ENCODE data around the gene ADAM22. TPM values are rescaled to one million over a fixed set of nuclear protein-coding genes. Genes with fewer than 3 reads are reported as not detected.

The ADAM22 gene
- total and polyA plus RNA-seq, 2 experiments from 2014 or later = 2.7 to 18.7 TPM

- TF ChIP-seq REST (IDR thresholded peaks at IDR 0.05; ENCODE audit: unreplicated experiment) = no peak
- no peak for TF ChIP-seq NANOG (IDR thresholded peaks at IDR 0.05; ENCODE audit: borderline replicate concordance)
- TF ChIP-seq ZNF331 (CRISPR knock-in tag; IDR thresholded peaks at IDR 0.05; ENCODE audit: low read depth) = no peak
- no peak for TF ChIP-seq ZNF114 (CRISPR knock-in tag; IDR thresholded peaks at IDR 0.05)
- TF ChIP-seq, protein P1, sequence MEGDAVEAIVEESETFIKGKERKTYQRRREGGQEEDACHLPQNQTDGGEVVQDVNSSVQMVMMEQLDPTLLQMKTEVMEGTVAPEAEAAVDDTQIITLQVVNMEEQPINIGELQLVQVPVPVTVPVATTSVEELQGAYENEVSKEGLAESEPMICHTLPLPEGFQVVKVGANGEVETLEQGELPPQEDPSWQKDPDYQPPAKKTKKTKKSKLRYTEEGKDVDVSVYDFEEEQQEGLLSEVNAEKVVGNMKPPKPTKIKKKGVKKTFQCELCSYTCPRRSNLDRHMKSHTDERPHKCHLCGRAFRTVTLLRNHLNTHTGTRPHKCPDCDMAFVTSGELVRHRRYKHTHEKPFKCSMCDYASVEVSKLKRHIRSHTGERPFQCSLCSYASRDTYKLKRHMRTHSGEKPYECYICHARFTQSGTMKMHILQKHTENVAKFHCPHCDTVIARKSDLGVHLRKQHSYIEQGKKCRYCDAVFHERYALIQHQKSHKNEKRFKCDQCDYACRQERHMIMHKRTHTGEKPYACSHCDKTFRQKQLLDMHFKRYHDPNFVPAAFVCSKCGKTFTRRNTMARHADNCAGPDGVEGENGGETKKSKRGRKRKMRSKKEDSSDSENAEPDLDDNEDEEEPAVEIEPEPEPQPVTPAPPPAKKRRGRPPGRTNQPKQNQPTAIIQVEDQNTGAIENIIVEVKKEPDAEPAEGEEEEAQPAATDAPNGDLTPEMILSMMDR (conservative IDR thresholded peaks at IDR 0.05; ENCODE audit: low read depth in 2 of 2) = no peak
- no peak for TF ChIP-seq EZH2phosphoT487 (IDR thresholded peaks at IDR 0.05; ENCODE audit: unreplicated experiment)
- no peak for TF ChIP-seq CREB1 (CRISPR knock-in tag; IDR thresholded peaks at IDR 0.05; ENCODE audit: low read depth)
Observed at GRCh38 chr7:88226201-88226600, 292.1 kb downstream of the ADAM22 start (continued).

DNA sequence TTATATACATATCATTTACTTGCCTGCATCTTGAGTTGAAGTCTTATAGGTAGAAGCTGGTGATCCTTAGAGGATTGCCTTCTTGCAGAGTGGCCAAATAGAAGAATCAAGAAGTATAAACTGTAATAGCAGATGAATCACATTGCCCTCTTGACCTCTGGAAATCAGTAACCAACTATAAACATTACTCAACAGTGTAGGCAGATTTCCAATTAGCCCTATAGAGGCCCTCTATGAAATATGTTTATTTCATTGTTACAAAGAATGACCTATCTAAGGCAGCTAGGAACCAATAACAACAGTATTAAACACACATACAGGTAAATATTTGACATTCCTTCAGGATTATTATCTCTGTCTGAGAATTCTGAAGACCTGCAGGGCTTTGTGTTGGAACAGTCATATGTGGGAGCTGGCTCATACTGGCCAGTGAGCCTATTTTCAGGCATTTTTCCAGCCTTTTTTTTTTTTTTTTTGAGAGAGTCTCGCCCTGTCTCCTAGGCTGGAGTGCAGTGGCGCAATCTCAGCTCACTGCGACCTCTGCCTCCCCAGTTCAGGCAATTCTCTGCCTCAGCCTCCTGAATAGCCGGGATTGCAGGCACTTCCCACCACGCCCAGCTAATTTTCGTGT is 292.9 kb downstream of the ADAM22 start:
- no peaks in the 10 kb centered on the region for H3K79me2 ChIP-seq (replicated peaks; ENCODE audit: insufficient read depth)
- no peak overlapping the region for H3K4me3 ChIP-seq
- ATAC-seq = no peak
- no peak overlapping the region for H2AFZ ChIP-seq
- H3K9me2 ChIP-seq (ENCODE audit: insufficient read depth) = no peaks in the 10 kb centered on the region
- H4K20me1 ChIP-seq (replicated peaks; ENCODE audit: insufficient read depth) = no peaks in the 10 kb centered on the region
- no peaks in the 10 kb centered on the region for H3K36me3 Mint-ChIP-seq (ENCODE audit: low read depth)
- no peaks in the 10 kb centered on the region for H3K4me1 Mint-ChIP-seq
- H3K4me2 ChIP-seq = no peak overlapping the region
- H3K4me1 ChIP-seq (ENCODE audit: insufficient read depth) = no peaks in the 10 kb centered on the region
- no peak overlapping the region for H3K27ac Mint-ChIP-seq
- no peak overlapping the region for H3K27ac ChIP-seq (ENCODE audit: low read depth)
- H3K4me3 Mint-ChIP-seq = no peak overlapping the region
- H3K36me3 ChIP-seq (ENCODE audit: insufficient read depth) = no peaks in the 10 kb centered on the region
- H3F3A ChIP-seq (replicated peaks; ENCODE audit: low read depth) = no peaks in the 10 kb centered on the region
- H3K27me3 Mint-ChIP-seq (ENCODE audit: insufficient read depth, low read depth, poor library complexity) = no peaks in the 10 kb centered on the region
- H3K27me3 ChIP-seq (ENCODE audit: insufficient read depth) = no peaks in the 10 kb centered on the region
- DNase-seq (ENCODE audit: low spot score) = no peak
- no peaks in the 10 kb centered on the region for H3K9me3 Mint-ChIP-seq
- no peak for TF ChIP-seq STAT1 (IDR thresholded peaks at IDR 0.05; ENCODE audit: unreplicated experiment)
- TF ChIP-seq, protein P2, sequence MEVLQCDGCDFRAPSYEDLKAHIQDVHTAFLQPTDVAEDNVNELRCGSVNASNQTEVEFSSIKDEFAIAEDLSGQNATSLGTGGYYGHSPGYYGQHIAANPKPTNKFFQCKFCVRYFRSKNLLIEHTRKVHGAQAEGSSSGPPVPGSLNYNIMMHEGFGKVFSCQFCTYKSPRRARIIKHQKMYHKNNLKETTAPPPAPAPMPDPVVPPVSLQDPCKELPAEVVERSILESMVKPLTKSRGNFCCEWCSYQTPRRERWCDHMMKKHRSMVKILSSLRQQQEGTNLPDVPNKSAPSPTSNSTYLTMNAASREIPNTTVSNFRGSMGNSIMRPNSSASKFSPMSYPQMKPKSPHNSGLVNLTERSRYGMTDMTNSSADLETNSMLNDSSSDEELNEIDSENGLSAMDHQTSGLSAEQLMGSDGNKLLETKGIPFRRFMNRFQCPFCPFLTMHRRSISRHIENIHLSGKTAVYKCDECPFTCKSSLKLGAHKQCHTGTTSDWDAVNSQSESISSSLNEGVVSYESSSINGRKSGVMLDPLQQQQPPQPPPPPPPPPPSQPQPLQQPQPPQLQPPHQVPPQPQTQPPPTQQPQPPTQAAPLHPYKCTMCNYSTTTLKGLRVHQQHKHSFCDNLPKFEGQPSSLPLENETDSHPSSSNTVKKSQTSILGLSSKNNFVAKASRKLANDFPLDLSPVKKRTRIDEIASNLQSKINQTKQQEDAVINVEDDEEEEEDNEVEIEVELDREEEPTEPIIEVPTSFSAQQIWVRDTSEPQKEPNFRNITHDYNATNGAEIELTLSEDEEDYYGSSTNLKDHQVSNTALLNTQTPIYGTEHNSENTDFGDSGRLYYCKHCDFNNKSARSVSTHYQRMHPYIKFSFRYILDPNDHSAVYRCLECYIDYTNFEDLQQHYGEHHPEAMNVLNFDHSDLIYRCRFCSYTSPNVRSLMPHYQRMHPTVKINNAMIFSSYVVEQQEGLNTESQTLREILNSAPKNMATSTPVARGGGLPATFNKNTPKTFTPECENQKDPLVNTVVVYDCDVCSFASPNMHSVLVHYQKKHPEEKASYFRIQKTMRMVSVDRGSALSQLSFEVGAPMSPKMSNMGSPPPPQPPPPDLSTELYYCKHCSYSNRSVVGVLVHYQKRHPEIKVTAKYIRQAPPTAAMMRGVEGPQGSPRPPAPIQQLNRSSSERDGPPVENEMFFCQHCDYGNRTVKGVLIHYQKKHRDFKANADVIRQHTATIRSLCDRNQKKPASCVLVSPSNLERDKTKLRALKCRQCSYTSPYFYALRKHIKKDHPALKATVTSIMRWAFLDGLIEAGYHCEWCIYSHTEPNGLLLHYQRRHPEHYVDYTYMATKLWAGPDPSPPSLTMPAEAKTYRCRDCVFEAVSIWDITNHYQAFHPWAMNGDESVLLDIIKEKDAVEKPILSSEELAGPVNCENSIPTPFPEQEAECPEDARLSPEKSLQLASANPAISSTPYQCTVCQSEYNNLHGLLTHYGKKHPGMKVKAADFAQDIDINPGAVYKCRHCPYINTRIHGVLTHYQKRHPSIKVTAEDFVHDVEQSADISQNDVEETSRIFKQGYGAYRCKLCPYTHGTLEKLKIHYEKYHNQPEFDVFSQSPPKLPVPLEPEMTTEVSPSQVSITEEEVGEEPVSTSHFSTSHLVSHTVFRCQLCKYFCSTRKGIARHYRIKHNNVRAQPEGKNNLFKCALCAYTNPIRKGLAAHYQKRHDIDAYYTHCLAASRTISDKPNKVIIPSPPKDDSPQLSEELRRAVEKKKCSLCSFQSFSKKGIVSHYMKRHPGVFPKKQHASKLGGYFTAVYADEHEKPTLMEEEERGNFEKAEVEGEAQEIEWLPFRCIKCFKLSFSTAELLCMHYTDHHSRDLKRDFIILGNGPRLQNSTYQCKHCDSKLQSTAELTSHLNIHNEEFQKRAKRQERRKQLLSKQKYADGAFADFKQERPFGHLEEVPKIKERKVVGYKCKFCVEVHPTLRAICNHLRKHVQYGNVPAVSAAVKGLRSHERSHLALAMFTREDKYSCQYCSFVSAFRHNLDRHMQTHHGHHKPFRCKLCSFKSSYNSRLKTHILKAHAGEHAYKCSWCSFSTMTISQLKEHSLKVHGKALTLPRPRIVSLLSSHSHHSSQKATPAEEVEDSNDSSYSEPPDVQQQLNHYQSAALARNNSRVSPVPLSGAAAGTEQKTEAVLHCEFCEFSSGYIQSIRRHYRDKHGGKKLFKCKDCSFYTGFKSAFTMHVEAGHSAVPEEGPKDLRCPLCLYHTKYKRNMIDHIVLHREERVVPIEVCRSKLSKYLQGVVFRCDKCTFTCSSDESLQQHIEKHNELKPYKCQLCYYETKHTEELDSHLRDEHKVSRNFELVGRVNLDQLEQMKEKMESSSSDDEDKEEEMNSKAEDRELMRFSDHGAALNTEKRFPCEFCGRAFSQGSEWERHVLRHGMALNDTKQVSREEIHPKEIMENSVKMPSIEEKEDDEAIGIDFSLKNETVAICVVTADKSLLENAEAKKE (CRISPR knock-in tag; IDR thresholded peaks at IDR 0.05) = no peak
- TF ChIP-seq REST (IDR thresholded peaks at IDR 0.05; ENCODE audit: unreplicated experiment) = no peak
- no peak for TF ChIP-seq CREB1 (CRISPR knock-in tag; IDR thresholded peaks at IDR 0.05; ENCODE audit: low read depth)
- TF ChIP-seq ZNF331 (CRISPR knock-in tag; IDR thresholded peaks at IDR 0.05; ENCODE audit: low read depth) = no peak

Measured in GM23338 (cell line).